Heart right ventricle (tissue), 16 donors: ENCODE data around the gene WWTR1. TPM values are rescaled to one million over a fixed set of nuclear protein-coding genes. Genes with fewer than 3 reads are reported as not detected.

Experiments used
- ATAC-seq, 8 donors: fragments of 200-7000 bp; cut with Tn5 transposase; one replicate each; pipeline ENCODE4 v1.9.1; 2020; ENCODE audit warnings: mild to moderate bottlenecking in 8 of 8, moderate library complexity in 8 of 8, moderate number of reproducible peaks in 1 of 8
- DNase-seq, 2 donors: peaks; one replicate each; pipeline ENCODE4 v3.0.0-alpha.2; 2020
- H3K27ac ChIP-seq, 10 donors: fragments of 200-600 bp; sonication (generic) in 2 of 10; one replicate each; pipeline versions ENCODE4 v1.5.0 to v1.8.0; 2020 to 2022; ENCODE audit warnings: mild to moderate bottlenecking in 3 of 10
- H3K27me3 ChIP-seq, 7 donors: fragments of 200-600 bp; one replicate each; pipeline ENCODE4 v1.8.0; 2021 to 2022; ENCODE audit warnings: mild to moderate bottlenecking in 2 of 7
- H3K36me3 ChIP-seq, 9 donors: fragments of 200-600 bp; sonication (generic) in 1 of 9; one replicate each; pipeline versions ENCODE4 v1.5.0 to v1.8.0; 2020 to 2022; ENCODE audit warnings: mild to moderate bottlenecking in 2 of 9
- H3K4me1 ChIP-seq, 9 donors: fragments of 200-600 bp; sonication (generic) in 1 of 9; one replicate each; pipeline versions ENCODE4 v1.5.0 to v1.8.0; 2020 to 2022; ENCODE audit warnings: mild to moderate bottlenecking in 4 of 9
- H3K4me3 ChIP-seq, 10 donors: fragments of 200-600 bp; sonication (generic) in 2 of 10; one replicate each; pipeline versions ENCODE4 v1.5.0 to v1.8.0; 2020 to 2022; ENCODE audit warnings: mild to moderate bottlenecking in 7 of 10, moderate library complexity in 2 of 10
- H3K9me3 ChIP-seq, 11 donors: fragments of 200-600 bp in 10 of 11; sonication (generic) in 2 of 11; one replicate each; pipeline versions ENCODE4 v1.5.0 to v1.8.0; 2013 to 2022; ENCODE audit warnings: mild to moderate bottlenecking in 2 of 11, control low read depth in 1 of 11, moderate library complexity in 1 of 11
- WGBS, 2 donors: extraction: QIAGEN DNeasy Blood & Tissue Kit; methylation state at CpG; one replicate each; pipeline ENCODE4 v1.1.7; 2013; ENCODE audit warnings: inconsistent platforms in 1 of 2; 5-methylcytosine and 5-hydroxymethylcytosine counted together
- intact Hi-C, 10 donors: fragments of 100-400 bp; cut with DNase I; formaldehyde crosslinking; loops; one replicate each; pipeline versions ENCODE4 v1.11.1 to v1.14.2; 2022
- polyA plus RNA-seq, 2 donors: library from polyadenylated mRNA; stranded (reverse); fragments of 200-250 nt; gene quantifications; one replicate each; pipeline ENCODE4 v1.2.3, GENCODE V29; 2013
- total RNA-seq, 10 donors: library from RNA; stranded (reverse); fragmentation: NEBNext Ultra II Directional in 3 of 10; extraction: Animal tissue kit (Norgen Biotek cat#: 25700) in 3 of 10; gene quantifications; one replicate each; pipeline versions ENCODE4 v1.2.1 to v1.2.4, GENCODE V29; 2021 to 2023
- TF ChIP-seq, protein P1 (sequence below), 9 donors: fragments of 200-600 bp; sonication (generic) in 2 of 9; IDR thresholded peaks; one replicate each; pipeline versions ENCODE4 v1.5.0 to v1.8.0; 2021 to 2022; ENCODE audit warnings: antibody characterized with exemption in 9 of 9, mild to moderate bottlenecking in 5 of 9, moderate library complexity in 1 of 9
- donor health status: Arrhythmogenic right ventricular cardiomyopathy.
- donor health status: ischemic (EF 13 %, LVEDD 7.1; RV severe dilation, severe dysfunction).
- donor health status: healthy with polysubstance abuse.
- donor health status: DM: no; HTN: yes; CAD: no.
- donor health status: DM: no; HTN: no; CAD: no.
- donor health status: ischemic (EF 25% LVEDD 6.9; RV normal size, moderate dysfunction).
- donor health status: ischemic (EF 25% LVEDD 5.7; RV mildly dilated, moderate dysfunction).
- donor health status: healthy.
- donor health status: DM: yes; HTN: yes; CAD: no.
- donor health status: Ischemic cardiomyopathy.
- donor health status: ischemic (EF 35%, LVEDD 5.7; RV mildly dilated, moderate dysfunction).
- donor health status: nonischemic (EF 11% LVEDD 7.7; RV severe dilation, severe dysfunction).
- donor health status: DM: yes; HTN: yes; CAD: no.
- donor health status: PGD.
- donor health status: ischemic (EF 29% LVEDD 5.4; RV normal size, mild dysfunction).
- donor health status: nonischemic (EF 23%, LVEDD 6.1; RV moderate dilation, normal function).

The WWTR1 gene
- total and polyA plus RNA-seq, 12 donors = 19.5 to 78.6 (median 40.3) TPM

DNA sequence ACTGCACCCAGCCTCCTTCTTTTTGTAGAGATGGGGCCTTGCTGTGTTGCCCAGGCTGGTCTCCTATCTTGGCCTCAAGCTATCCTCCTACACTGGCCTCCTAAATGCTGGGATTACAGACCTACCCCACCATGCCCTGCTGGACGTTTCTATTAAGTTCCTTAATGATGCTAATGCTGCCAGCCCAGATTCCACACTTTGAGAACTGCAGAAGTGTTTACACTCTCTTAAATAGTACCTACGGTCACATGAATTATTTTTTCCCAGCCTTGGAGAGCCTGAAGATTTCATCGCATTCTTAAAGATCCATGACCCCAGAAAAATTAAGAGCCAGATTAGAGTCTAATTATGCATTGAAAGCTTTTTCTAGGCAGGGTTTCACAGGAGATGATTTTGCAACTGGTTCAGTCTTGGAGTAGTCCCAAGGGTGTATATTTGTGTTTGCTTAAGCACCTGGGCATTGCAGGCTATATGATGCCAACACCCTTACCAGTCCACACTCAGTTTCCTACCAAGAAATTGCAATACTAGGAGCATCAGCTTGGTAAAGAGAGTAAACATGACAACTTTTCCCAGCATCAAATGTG lies 146.7 kb downstream of the WWTR1 start:
- TF ChIP-seq, protein P1, sequence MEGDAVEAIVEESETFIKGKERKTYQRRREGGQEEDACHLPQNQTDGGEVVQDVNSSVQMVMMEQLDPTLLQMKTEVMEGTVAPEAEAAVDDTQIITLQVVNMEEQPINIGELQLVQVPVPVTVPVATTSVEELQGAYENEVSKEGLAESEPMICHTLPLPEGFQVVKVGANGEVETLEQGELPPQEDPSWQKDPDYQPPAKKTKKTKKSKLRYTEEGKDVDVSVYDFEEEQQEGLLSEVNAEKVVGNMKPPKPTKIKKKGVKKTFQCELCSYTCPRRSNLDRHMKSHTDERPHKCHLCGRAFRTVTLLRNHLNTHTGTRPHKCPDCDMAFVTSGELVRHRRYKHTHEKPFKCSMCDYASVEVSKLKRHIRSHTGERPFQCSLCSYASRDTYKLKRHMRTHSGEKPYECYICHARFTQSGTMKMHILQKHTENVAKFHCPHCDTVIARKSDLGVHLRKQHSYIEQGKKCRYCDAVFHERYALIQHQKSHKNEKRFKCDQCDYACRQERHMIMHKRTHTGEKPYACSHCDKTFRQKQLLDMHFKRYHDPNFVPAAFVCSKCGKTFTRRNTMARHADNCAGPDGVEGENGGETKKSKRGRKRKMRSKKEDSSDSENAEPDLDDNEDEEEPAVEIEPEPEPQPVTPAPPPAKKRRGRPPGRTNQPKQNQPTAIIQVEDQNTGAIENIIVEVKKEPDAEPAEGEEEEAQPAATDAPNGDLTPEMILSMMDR (IDR thresholded peaks at IDR 0.05) = no peak
- WGBS, 2 donors = 85 to 90% methylated on average over 3 of the region's 3 CpGs
- H3K27me3 ChIP-seq = no peaks in the 10 kb centered on the region
- no peak overlapping the region for H3K4me3 ChIP-seq
- intact Hi-C loops = loop anchor here (5.0 kb wide), 3 partner anchors 206 to 261 kb away; no protein-coding TSS in a partner anchor
- no peaks in the 10 kb centered on the region for H3K9me3 ChIP-seq
- peaks cover 0 to 3% (median 0%) of the 10 kb centered on the region in 9 donors for H3K36me3 ChIP-seq
- ATAC-seq (no peak), DNase-seq (no peak)
- peaks cover 0 to 31% (median 13%) of the 10 kb centered on the region in 9 donors for H3K4me1 ChIP-seq
- no peak overlapping the region for H3K27ac ChIP-seq

DNA sequence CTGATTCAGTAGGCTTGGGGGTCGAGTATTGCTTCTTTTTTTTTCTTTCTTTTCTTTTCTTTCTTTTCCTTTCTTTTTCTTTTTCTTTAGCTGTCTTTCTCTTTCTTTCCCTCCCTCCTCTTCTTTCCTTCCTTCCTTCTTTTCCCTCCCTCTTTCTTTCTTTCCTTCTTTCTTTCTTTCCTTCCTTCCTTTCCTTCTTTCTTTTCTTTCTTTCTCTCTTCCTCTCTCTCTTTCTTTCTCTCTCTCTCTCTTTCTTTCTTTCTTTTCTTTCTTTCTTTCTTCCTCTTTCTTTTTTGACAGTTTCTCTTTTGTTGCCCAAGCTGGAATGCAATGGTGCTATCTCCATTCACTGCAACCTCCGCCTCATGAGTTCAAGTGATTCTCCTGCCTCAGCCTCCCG lies 147.3 kb downstream of the WWTR1 start:
- no peaks in the 10 kb centered on the region for H3K9me3 ChIP-seq
- intact Hi-C loops = loop anchor here (5.0 kb wide), 3 partner anchors 207 to 262 kb away; no protein-coding TSS in a partner anchor
- 89 to 94% methylated on average over 3 of the region's 3 CpGs for WGBS, 2 donors
- TF ChIP-seq, protein P1 (IDR thresholded peaks at IDR 0.05) = no peak
- no peak for ATAC-seq
- no peak overlapping the region for H3K27ac ChIP-seq
- no peaks in the 10 kb centered on the region for H3K27me3 ChIP-seq
- no peaks in the 10 kb centered on the region for H3K36me3 ChIP-seq
- H3K4me3 ChIP-seq = no peak overlapping the region
- DNase-seq = no peak
- peaks cover 0 to 31% (median 13%) of the 10 kb centered on the region in 9 donors for H3K4me1 ChIP-seq

DNA sequence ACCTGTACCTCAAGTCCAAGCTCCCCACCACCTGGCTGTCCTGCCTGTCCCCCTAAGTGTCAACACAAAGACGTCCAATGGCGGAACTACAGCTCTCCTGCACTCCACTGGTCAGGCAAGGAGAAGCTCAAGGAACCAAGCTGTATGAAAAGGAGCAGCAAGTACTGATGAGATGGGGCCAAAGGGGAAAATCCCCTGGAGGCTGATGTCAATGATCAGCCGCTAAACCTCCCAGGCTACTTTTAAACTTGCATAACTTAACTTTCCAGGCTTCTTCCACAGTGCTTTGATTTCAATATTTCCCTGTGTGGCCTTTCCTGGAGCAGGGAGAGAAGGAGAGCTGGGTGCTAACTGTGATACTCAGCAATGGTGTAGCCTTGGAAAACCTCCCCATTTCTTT lies 148.3 kb downstream of the WWTR1 start:
- TF ChIP-seq, protein P1 (IDR thresholded peaks at IDR 0.05) = no peak
- 89 to 91% methylated on average over 3 of the region's 3 CpGs for WGBS, 2 donors
- ATAC-seq = no peak

DNA sequence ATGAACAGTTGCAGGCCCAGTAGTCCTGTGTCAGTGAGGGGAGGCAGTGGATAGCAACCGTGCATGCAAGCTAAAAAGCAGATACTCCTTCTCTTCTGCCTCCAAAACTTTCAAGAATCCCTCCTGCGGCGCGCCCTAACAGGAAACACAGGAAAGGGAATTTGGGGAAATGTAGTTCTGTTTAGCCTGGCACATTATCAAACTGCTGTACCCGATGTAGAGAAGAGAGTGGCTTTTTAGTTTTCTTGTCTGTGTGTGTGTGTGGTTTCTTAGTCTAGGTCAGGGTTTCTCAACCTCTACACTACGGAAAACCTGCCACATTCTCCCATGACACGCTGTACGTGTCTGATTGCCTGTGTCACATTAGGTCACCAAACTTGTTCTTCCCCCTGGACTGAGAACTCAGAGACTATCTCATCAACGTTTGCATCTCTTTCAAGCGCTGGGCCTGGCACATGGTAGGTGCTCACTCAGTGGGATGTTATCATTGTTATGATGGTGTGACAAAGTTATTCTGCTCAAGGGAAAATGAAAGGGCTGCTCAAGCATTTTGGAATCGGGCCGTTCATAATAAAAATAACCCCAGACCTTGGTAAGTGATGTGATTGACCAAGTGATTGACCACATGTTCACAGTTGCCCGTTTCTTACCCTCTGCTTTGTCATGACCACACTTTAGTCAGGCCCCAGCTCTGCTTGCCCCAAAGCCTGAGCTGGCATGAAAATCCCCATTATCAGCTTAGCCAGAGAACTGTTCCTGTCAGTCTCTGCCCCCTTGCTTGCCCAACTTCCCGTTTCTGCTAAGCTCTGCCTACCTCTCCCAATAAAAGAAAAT lies 150.1 kb downstream of the WWTR1 start:
- no peak for DNase-seq
- peak overlapping the region in 4 of 10 donors; percentile 1 to 52 (median 26) for H3K27ac ChIP-seq
- intact Hi-C loops = loop anchor here in 2 of 10 donors (10.0 kb wide), 2 partner anchors 267 to 383 kb away; partner anchors contain the start of gene HPS3 (in 1 of the 2)
- ATAC-seq = peak in 6 of 8 donors; percentile 24 to 55 (median 38)
- TF ChIP-seq, protein P1 (IDR thresholded peaks at IDR 0.05) = no peak
- no peaks in the 10 kb centered on the region for H3K36me3 ChIP-seq
- peaks cover 0 to 28% (median 13%) of the 10 kb centered on the region in 9 donors for H3K4me1 ChIP-seq
- peak overlapping the region in 7 of 10 donors; percentile 6 to 36 (median 28) for H3K4me3 ChIP-seq
- 41 to 48% methylated on average over 14 of the region's 14 CpGs for WGBS, 2 donors
- no peaks in the 10 kb centered on the region for H3K27me3 ChIP-seq
- no peaks in the 10 kb centered on the region for H3K9me3 ChIP-seq

More for the DNA sequence above, 148.3 kb downstream of the WWTR1 start:
- DNase-seq = no peak
- intact Hi-C loops = loop anchor here in 2 of 10 donors (10.0 kb wide), 2 partner anchors 265 to 385 kb away; partner anchors contain the start of gene HPS3 (in 1 of the 2)
- H3K36me3 ChIP-seq = no peaks in the 10 kb centered on the region
- H3K27ac ChIP-seq = no peak overlapping the region
- H3K27me3 ChIP-seq = no peaks in the 10 kb centered on the region
- peaks cover 0 to 31% (median 13%) of the 10 kb centered on the region in 9 donors for H3K4me1 ChIP-seq
- H3K4me3 ChIP-seq = no peak overlapping the region
- no peaks in the 10 kb centered on the region for H3K9me3 ChIP-seq
